B cell (primary cell): ENCODE results near the gene SLC39A11. TPM values are rescaled to one million over a fixed set of nuclear protein-coding genes. Genes with fewer than 3 reads are reported as not detected.

ENCODE experiments used
- ATAC-seq: fragments of 200-7000 bp; cut with Tn5 transposase; one replicate; pipeline ENCODE4 v1.10.0; 2021; ENCODE audit warnings: low read depth, mild to moderate bottlenecking, moderate number of reproducible peaks, moderate library complexity
- CTCF ChIA-PET: fragments of 350-600 bp; sonication (Branson Sonifier 250); formaldehyde crosslinking; loops from one replicate; lab custom pipeline; 2021; ENCODE audit warnings: antibody characterized with exemption, inconsistent platforms; lab: Charles Lee
- POLR2A ChIA-PET: fragments of 350-600 bp; sonication (Branson Sonifier 250); formaldehyde crosslinking; loops from one replicate; lab custom pipeline; 2021; ENCODE audit warnings: antibody characterized with exemption; lab: Charles Lee
- DNase-seq: peaks from one replicate; pipeline ENCODE4 v3.0.0; 2013
- H2AFZ ChIP-seq: 2 replicates; pipeline ENCODE4 v1.6.1; 2012; ENCODE audit warnings: mild to moderate bottlenecking, low read depth, low read length; ENCODE audit not compliant: insufficient read depth, poor library complexity, severe bottlenecking
- H3K27ac ChIP-seq, 2 donors: 1 replicate in 1 of 2; 2 replicates in 1 of 2; pipeline ENCODE4 v1.5.1; 2012 to 2013; ENCODE audit warnings: low read length in 2 of 2, mild to moderate bottlenecking in 2 of 2, moderate library complexity in 1 of 2
- H3K27me3 ChIP-seq, 4 experiments: fragments of 200-600 bp in 1 of 4; sonication (generic) in 1 of 4; replicated peaks in 1 of 4; 1 replicate in 2 of 4; 2 replicates in 2 of 4; pipeline versions ENCODE4 v1.6.1 to v1.7.0; 2013 to 2016; ENCODE audit warnings: low read length in 3 of 4, mild to moderate bottlenecking in 2 of 4, mixed read lengths in 1 of 4, moderate library complexity in 1 of 4; ENCODE audit not compliant: insufficient read depth in 4 of 4, control insufficient read depth in 3 of 4; ENCODE audit errors: control extremely low read depth in 1 of 4
- H3K36me3 ChIP-seq, 2 experiments: replicated peaks in 1 of 2; 1 replicate in 1 of 2; 2 replicates in 1 of 2; pipeline versions ENCODE4 v1.6.1 to v1.7.1; 2013; ENCODE audit warnings: low read length in 1 of 2; ENCODE audit not compliant: insufficient read depth in 2 of 2, control insufficient read depth in 1 of 2; ENCODE audit errors: control extremely low read depth in 1 of 2, extremely low read depth in 1 of 2
- H3K4me1 ChIP-seq, 2 donors: fragments of 200-600 bp in 1 of 2; sonication (generic) in 1 of 2; 1 replicate in 1 of 2; 2 replicates in 1 of 2; pipeline versions ENCODE4 v1.5.1 to v1.6.1; 2013 to 2017; ENCODE audit warnings: low read length in 2 of 2; ENCODE audit not compliant: control insufficient read depth in 2 of 2, insufficient read depth in 2 of 2
- H3K4me2 ChIP-seq: replicated peaks from 2 replicates; pipeline ENCODE3; 2012; ENCODE audit warnings: mild to moderate bottlenecking, low read depth, low read length; ENCODE audit not compliant: poor library complexity, severe bottlenecking
- H3K4me3 ChIP-seq, 5 experiments: fragments of 200-600 bp in 1 of 5; sonication (generic) in 1 of 5; 1 replicate in 3 of 5; 2 replicates in 2 of 5; pipeline versions ENCODE4 v1.5.1 to v1.7.0; 2011 to 2016; ENCODE audit warnings: low read length in 4 of 5, mild to moderate bottlenecking in 4 of 5, low read depth in 2 of 5, control low read depth in 1 of 5, moderate library complexity in 1 of 5; ENCODE audit not compliant: insufficient read depth in 1 of 5; ENCODE audit errors: control extremely low read depth in 1 of 5, extremely low read depth in 1 of 5
- H3K79me2 ChIP-seq: fragments of 200-600 bp; sonication (generic); one replicate; pipeline ENCODE4 v1.6.0; 2016; ENCODE audit warnings: low read length; ENCODE audit not compliant: control insufficient read depth, insufficient read depth
- H3K9ac ChIP-seq: fragments of 200-600 bp; sonication (generic); 2 replicates; pipeline ENCODE4 v1.6.1; 2017; ENCODE audit warnings: mild to moderate bottlenecking, low read length, moderate library complexity
- H3K9me3 ChIP-seq, 3 donors: one replicate each; pipeline versions ENCODE4 v1.6.1 to v1.7.1; 2013; ENCODE audit warnings: low read length in 2 of 3; ENCODE audit not compliant: control insufficient read depth in 2 of 3, insufficient read depth in 1 of 3; ENCODE audit errors: control extremely low read depth in 1 of 3
- H4K20me1 ChIP-seq: 2 replicates; pipeline ENCODE4 v1.6.0; 2012; ENCODE audit warnings: mild to moderate bottlenecking, low read length; ENCODE audit not compliant: insufficient read depth, control insufficient read depth, poor library complexity, severe bottlenecking
- H3K27ac Mint-ChIP-seq: one replicate; pipeline ENCODE4 v1.8.0; 2021; ENCODE audit warnings: mixed read lengths
- H3K27me3 Mint-ChIP-seq: one replicate; pipeline ENCODE4 v1.8.0; 2021; ENCODE audit warnings: mixed read lengths
- H3K4me1 Mint-ChIP-seq: one replicate; pipeline ENCODE4 v1.8.0; 2021; ENCODE audit warnings: mixed read lengths
- H3K4me3 Mint-ChIP-seq: one replicate; pipeline ENCODE4 v1.8.0; 2021; ENCODE audit warnings: mixed read lengths
- H3K9me3 Mint-ChIP-seq: one replicate; pipeline ENCODE4 v1.8.0; 2022; ENCODE audit warnings: mixed read lengths; ENCODE audit not compliant: insufficient read depth
- EZH2 ChIP-seq: IDR thresholded peaks from 2 replicates; pipeline ENCODE4 v1.6.1; 2012; ENCODE audit warnings: borderline replicate concordance, low read depth, mild to moderate bottlenecking, moderate library complexity, low read length; ENCODE audit not compliant: insufficient read depth, poor library complexity, severe bottlenecking
- WGBS: methylation state at CpG from one replicate; pipeline ENCODE4 v1.1.5; 2013; ENCODE audit warnings: missing lambda C conversion rate; ENCODE audit not compliant: insufficient coverage; 5-methylcytosine and 5-hydroxymethylcytosine counted together
- intact Hi-C: fragments of 100-400 bp; cut with micrococcal nuclease; formaldehyde crosslinking; loops from one replicate; pipeline ENCODE4 v1.10.0; 2022
- polyA plus RNA-seq: library from polyadenylated mRNA; depleted of rRNA; stranded (reverse); fragments of >200 nt; gene quantifications from 2 replicates; pipeline ENCODE4 v1.2.3, GENCODE V29; 2012
- total RNA-seq, 2 donors: library from RNA; stranded (reverse); fragments of 120-200 nt in 1 of 2; gene quantifications; 1 replicate in 1 of 2; 2 replicates in 1 of 2; pipeline versions ENCODE4 v1.2.3 to v1.2.4, GENCODE V29; 2013 to 2022
- TF ChIP-seq, protein P1 (sequence below): fragments of 200-600 bp; IDR thresholded peaks from one replicate; pipeline ENCODE4 v1.8.0; 2022; ENCODE audit warnings: antibody characterized with exemption, mild to moderate bottlenecking

SLC39A11 gene
- total and polyA plus RNA-seq, 2 donors (not counting 1 experiment from before 2014, with no cell fraction given): 6.9 to 39.6 TPM

DNA sequence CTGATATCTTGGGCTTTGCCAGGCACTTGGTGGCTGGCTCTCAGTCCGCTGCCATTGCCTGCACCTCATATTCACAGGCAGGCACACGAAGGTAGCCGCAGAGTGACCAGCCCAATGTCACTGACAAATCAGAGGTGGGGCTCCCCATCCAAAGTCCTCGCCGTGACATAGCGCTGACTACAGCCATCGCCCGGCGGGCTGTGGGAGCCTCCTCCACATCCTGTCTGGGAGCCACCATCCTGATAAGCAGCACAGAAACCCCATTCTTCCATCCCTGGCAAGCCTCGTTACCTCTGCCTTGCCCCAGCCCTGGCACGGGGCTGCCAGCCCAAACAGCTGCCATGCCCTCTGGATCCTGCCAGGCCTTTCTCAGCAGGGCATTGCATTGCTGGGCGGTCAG is 437.8 kb downstream of the SLC39A11 start:
- H4K20me1 ChIP-seq: no peaks in the 10 kb centered on the region
- H3K79me2 ChIP-seq: no peaks in the 10 kb centered on the region
- no peak overlapping the region for H3K4me3 Mint-ChIP-seq
- H3K4me1 Mint-ChIP-seq: no peaks in the 10 kb centered on the region
- ATAC-seq: no peak
- H3K4me2 ChIP-seq: no peak overlapping the region
- H3K27ac Mint-ChIP-seq: no peak overlapping the region
- H3K9me3 ChIP-seq: no peaks in the 10 kb centered on the region
- H3K4me3 ChIP-seq: no peak overlapping the region
- WGBS: 97% methylated on average over 12 of the region's 12 CpGs
- H3K36me3 ChIP-seq: no peaks in the 10 kb centered on the region
- H3K9ac ChIP-seq: no peak overlapping the region
- H2AFZ ChIP-seq: no peak overlapping the region
- intact Hi-C loops: no loop called here
- H3K9me3 Mint-ChIP-seq: no peaks in the 10 kb centered on the region
- H3K4me1 ChIP-seq: no peaks in the 10 kb centered on the region
- POLR2A ChIA-PET: no interaction called here
- CTCF ChIA-PET: no interaction called here
- no peaks in the 10 kb centered on the region for H3K27me3 ChIP-seq
- H3K27ac ChIP-seq: no peak overlapping the region
- H3K27me3 Mint-ChIP-seq: no peaks in the 10 kb centered on the region
- TF ChIP-seq, protein P1, sequence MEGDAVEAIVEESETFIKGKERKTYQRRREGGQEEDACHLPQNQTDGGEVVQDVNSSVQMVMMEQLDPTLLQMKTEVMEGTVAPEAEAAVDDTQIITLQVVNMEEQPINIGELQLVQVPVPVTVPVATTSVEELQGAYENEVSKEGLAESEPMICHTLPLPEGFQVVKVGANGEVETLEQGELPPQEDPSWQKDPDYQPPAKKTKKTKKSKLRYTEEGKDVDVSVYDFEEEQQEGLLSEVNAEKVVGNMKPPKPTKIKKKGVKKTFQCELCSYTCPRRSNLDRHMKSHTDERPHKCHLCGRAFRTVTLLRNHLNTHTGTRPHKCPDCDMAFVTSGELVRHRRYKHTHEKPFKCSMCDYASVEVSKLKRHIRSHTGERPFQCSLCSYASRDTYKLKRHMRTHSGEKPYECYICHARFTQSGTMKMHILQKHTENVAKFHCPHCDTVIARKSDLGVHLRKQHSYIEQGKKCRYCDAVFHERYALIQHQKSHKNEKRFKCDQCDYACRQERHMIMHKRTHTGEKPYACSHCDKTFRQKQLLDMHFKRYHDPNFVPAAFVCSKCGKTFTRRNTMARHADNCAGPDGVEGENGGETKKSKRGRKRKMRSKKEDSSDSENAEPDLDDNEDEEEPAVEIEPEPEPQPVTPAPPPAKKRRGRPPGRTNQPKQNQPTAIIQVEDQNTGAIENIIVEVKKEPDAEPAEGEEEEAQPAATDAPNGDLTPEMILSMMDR: no peak
- TF ChIP-seq EZH2: no peak
- DNase-seq: no peak

DNA sequence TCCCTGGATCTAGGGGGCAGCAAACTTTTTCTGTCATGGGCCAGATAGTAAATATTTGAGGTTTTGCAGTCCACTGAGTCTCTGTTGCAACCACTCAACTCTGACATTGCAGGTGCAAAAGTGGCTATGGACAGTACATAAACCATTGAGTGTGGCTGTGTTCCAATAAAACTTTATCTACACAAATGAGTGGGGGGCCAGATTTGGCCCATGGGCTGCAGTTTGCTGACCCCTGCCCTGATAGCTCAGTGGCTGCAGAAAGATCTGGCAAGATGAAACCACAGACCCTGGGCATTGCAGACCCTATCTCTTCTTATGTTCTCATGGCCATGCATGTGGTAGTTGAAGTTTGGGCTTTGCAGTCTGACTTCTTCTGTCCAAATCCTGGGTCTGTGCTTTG is 440.5 kb downstream of the SLC39A11 start:
- H3K9me3 Mint-ChIP-seq: no peaks in the 10 kb centered on the region

More for the DNA sequence above, 440.5 kb downstream of the SLC39A11 start:
- H3K4me1 Mint-ChIP-seq: no peaks in the 10 kb centered on the region
- no peak overlapping the region for H3K4me3 Mint-ChIP-seq
- Histone ChIP-seq H3K9me3 (no peaks in the 10 kb centered on the region), H3K27me3 (no peaks in the 10 kb centered on the region), H4K20me1 (no peaks in the 10 kb centered on the region), H3K4me3 (no peak overlapping the region), H3K9ac (no peak overlapping the region), H2AFZ (no peak overlapping the region), H3K4me2 (no peak overlapping the region), H3K27ac (no peak overlapping the region), H3K36me3 (no peaks in the 10 kb centered on the region), H3K79me2 (no peaks in the 10 kb centered on the region), H3K4me1 (no peaks in the 10 kb centered on the region)
- TF ChIP-seq EZH2: no peak
- TF ChIP-seq, protein P1: no peak
- ATAC-seq (no peak), DNase-seq (no peak)
- no peak overlapping the region for H3K27ac Mint-ChIP-seq
- ChIA-PET CTCF (no interaction called here), POLR2A (no interaction called here)
- intact Hi-C loops: no loop called here
- no peaks in the 10 kb centered on the region for H3K27me3 Mint-ChIP-seq
